Embryonic facial prominence (tissue), 1 donor: ENCODE measurements around the gene NEDD4L.
"Not testable (repeated sequence)": the region's sequence is repeated elsewhere in the genome, so short reads cannot be mapped to it uniquely, and the experiment has no call there.

Source experiments
- DNase-seq: peaks from one replicate; pipeline ENCODE4 v3.0.0-alpha.2; 2016; ENCODE audit errors: extremely low spot score

NEDD4L gene

DNA sequence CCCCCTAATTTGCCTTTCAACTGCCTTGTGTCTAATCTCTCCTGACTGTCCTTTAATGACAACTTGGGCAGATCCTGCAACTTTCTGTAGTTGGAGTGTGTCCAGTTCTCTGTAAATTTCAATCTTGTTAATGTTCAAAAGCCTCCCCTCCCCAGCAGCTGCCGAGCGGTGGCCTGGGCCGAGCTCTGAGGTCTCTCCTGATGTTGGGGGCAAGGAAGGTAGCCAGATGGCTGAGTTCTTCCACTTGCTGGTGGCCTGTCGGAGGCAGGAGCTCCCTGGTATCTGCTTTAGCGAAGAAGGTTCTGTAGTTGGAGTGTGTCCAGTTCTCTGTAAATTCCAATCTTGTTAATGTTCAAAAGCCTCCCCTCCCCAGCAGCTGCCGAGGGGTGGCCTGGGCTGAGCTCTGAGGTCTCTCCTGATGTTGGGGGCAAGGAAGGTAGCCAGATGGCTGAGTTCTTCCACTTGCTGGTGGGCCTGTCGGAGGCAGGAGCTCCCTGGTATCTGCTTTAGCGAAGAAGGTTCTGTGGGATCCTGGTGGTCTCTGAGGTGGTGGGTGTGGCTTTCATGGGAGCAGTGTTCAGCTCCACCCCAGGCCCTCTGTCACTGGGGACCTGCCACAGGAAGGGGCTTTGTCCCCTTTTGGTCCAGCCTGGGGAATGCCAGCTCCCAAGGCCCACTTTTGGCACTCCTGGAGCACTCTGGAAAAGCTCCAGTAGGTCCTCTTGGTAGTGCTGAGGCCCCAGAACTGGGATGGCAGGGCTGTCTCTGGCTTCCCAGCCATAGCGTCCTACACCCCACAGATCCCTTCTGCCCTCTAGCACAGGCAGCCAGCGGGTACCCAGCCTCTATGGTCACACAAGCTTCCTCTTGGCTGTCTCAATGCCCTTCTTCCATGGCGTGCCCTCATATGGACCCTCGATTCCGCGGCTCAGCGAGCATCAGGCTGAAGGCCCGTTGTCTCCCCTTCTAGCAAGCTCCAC lies 373.0 kb downstream of the NEDD4L start:
- DNase-seq, result no peak

DNA sequence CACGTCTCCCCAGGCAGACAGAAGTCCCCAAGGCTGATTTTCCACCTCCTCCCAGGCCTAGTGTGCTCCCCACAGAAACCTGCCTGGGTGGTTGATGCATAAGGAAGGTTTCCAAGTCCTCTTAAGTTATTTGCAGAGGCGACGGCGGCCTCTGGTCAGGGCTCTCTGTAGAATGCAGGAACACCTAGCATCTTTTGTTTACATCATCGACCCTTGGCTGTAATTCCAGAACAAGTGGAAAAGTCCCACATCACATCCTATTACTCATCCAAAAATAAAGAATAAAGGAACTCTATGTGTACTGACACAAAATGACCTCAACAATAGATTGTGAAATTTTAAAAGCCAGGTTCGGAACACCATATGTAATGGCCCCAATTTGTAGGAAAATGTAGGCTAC lies 373.7 kb downstream of the NEDD4L start:
- DNase-seq, result no peak

GRCh38 chr18:58418361-58418760 lies 374.3 kb downstream of the NEDD4L start:
- DNase-seq, result no peak

- no peak for DNase-seq
Observed at GRCh38 chr18:58419587-58420199, 375.7 kb downstream of the NEDD4L start.

DNA sequence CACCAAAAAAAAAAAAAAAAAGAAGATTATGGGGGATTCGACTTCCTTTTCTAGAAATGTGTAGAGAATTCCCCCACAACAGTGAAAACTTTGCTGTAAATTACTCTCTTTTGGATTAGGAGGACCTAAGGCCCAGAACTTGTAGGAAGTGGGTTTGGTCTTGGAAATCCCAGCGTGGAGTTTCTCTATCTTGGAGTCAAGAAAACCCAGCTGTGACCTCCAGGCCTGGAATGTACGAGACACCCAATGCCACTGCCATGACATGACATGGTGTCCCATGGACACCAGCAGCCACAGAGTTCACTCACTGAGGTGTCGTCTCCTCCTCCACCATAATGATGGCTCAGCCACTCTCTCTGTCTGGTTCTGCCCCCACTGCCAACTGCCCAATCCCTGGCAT lies 382.6 kb downstream of the NEDD4L start:
- DNase-seq, result no peak

DNA sequence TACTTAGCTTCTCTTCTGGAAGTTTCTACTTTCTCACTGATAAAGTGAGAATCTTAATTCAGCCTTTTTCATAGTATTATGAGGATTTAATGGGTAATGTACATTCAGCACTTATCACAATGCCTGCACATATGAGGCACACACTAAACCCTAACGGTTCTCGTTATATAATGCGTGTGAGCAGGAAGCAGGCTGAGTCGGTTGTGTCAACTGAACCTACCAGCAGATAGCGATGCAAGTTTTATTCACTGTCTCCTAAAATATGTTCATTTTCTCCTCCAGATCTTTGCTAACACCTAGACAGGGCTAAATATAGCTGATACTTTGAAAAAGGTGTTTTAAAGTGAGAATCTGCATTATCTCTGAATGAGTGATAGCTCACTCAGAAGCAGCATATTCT lies 383.3 kb downstream of the NEDD4L start:
- DNase-seq, result no peak

DNA sequence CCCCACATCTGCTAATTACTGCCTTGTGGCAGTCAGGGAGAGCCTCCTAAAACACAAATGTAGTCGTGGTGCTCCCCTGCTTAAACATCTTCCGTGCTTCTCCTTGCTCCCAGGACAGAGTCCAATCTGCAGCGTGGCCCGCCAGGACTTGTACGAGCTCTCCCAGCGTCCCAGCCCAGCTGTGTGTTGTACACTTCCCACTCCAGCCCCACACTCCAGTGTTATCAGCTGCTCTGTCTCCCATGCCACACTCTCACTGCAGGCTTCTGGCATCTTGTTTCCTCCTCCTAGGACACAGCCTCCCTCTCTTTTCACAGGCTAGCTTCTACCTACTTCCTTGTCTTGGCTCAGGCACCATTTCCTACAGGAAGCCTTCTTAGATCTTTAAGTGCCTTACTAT lies 385.4 kb downstream of the NEDD4L start:
- DNase-seq, result no peak

DNA sequence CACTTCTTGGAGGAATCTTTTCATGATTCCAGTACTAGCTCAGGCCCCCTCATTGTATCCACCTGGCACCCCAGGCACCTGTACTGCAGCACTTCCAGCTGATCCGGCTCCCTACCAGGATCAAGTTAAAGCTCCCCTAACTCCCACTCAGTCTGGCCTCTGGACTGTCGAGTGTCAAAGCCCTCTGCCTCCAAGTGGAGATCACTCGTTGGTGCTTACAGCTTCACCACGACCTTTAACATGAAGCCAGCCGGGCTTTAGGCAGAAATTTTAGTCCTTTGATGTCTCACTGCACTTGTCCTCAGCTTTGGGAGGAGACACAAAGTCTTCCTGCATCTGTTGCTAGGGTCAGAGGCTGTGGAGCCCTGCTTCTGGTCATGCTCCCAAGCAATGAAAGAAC lies 387.2 kb downstream of the NEDD4L start:
- DNase-seq, result no peak

DNA sequence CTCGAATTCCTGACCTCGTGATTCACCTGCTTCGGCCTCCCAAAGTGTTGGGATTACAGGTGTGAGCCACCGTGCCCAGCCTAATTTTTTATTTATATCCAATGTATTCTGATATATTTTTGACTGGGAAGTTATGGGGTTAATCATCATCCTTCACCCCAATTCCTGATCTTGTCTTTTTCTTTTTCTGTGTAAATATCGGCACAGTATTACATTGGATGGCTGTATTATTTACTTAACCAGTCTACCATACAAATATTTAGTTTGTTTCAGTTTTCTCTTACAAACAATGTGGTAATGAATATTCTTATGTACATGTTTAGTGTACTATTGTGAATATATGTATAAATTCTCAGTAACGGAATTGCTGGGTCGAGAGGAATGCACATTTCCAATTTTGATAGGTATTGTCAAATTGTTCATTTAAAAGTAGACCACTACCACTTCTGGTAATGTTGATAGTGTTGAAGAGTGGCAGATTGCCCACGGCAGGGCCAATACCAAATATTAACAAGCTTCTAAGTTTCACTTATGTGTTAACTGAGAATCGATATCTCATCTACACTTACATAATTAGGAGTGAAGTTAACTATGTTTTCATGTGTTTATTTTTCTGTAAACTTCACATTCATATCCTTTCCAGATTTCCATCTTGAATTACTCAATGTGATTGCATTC lies 388.2 kb downstream of the NEDD4L start:
- no peak for DNase-seq

GRCh38 chr18:58435221-58436005 lies 391.4 kb downstream of the NEDD4L start:
- not testable (repeated sequence) for DNase-seq

DNA sequence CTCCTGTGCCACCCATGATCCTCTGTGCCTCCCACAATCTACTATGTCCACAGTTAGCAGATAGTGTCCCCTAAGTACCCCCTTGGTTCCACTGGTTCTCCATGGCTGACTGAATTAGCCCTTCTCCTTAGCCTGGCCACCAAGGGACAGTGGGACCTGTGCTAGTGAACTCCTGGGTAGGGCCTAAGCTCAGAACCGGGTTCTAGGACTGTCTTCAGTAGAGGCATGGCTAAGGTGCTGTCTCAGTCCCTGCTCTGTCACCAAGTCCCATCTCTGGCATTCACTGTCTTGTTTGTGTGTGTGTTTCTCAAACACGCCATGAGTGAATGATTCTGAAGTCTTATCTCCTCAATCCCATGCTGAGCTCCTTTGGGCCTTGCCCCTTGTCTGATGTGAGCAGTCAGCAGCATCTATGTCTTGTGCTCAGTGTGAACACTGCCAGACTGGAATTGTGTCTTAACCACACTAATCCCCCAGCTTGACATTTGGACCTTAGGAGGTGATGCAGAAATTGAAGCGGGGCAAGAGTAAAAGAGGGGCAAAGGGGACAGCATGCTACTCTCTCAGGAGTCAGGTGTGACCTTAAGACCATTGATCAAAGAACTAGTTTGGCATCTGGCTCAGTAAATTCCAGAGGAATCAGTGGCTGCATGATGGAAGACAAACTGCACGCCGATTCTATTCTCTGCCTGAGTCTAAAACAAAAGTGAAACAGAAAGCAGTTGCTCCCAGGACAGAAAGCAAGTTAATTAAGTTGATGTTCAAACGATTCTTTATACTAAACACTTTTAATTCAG lies 394.3 kb downstream of the NEDD4L start:
- no peak for DNase-seq

GRCh38 chr18:58438958-58439300 lies 394.9 kb downstream of the NEDD4L start:
- DNase-seq, result no peak

- no peak for DNase-seq
Observed at GRCh38 chr18:58443671-58444070, 399.6 kb downstream of the NEDD4L start.

- no peak for DNase-seq
Observed at GRCh38 chr18:58446391-58447060, 402.5 kb downstream of the NEDD4L start.

DNA sequence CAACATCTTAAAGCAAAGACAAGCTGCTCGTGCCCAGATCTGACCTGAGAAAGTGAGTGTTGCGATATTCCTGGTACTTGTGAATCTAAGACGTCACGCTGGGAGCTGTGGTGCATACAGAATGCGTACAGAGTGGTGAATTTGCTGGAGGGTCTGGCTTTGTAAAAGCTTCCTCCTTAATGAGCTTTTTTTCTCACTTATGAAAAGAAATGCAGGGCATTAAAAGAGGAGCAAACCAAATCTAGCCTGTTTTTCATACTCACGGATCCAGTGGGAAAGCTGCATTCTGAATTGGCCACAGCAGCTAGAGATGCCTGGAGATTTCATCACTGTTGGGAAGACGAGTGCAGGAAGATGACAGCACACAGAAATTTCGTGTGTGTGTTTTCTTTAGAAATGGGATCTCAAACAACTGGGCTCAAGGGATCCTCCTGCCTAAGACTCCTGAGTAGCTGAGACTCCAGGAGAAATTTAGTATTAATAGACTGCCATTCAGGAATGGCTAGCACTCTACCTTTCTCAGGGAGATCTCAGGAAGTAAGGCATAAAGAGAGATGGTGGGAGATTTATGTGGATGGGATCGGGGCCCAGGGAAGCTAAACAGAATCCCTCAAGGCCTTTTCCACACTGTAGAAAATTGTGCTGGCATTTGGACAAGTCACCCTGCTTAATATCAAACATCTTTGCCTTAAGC lies 403.5 kb downstream of the NEDD4L start:
- DNase-seq, result peak; percentile 29

DNA sequence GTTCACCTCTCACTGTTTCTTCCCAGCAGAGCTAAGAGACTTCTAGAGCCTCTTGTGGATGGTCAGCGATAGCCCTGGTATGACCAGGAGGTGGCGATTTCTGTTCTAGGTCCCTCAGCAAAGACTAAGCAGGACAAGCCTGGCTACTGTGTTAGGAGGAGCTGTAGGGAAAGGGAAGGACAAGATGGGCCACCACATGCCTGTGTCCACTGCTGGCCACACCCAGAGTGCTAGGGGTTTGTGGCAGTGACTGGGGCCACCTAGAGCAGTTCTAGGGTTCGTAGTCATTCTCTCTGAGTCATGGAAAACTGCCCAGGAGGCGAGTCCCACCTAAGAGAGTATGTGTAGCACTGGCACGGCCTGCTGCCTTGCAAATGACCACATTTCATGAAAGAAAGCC lies 405.4 kb downstream of the NEDD4L start:
- DNase-seq, result no peak
